ENCODE data around the gene ZNF277. TPM values are rescaled to one million over a fixed set of nuclear protein-coding genes. Genes with fewer than 3 reads are reported as not detected.

Gene ZNF277
- total RNA-seq, 4 donors from 2014 or later: 14.4 to 44.9 (median 21.4) TPM

DNA sequence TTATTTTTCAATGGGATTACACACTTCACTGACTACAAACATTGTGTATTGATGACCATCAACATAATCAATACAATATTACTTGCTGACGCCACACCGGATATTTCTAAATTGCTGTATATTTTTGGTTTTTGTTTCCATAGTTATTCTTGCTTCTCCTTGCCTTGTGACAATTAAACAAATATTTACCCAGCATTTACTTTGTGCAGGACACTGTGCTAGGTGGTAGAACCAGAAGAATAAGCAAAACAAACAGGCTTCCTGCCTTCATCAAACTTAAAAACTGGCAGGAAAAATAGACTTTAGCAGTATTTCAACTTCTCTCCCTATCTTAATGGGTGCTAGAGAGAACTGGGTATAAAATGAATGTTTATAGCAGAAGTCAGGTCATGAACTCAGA, 50.6 kb downstream of the ZNF277 start:
- Histone ChIP-seq H3K4me3 (no peak overlapping the region), H3K36me3 (no peaks in the 10 kb centered on the region), H3K9me3 (no peaks in the 10 kb centered on the region), H3K27me3 (no peaks in the 10 kb centered on the region), H3K27ac (no peak overlapping the region), H3K4me1 (no peaks in the 10 kb centered on the region)
- TF ChIP-seq POLR2A (IDR thresholded peaks at IDR 0.05): no peak
- TF ChIP-seq, protein P1, sequence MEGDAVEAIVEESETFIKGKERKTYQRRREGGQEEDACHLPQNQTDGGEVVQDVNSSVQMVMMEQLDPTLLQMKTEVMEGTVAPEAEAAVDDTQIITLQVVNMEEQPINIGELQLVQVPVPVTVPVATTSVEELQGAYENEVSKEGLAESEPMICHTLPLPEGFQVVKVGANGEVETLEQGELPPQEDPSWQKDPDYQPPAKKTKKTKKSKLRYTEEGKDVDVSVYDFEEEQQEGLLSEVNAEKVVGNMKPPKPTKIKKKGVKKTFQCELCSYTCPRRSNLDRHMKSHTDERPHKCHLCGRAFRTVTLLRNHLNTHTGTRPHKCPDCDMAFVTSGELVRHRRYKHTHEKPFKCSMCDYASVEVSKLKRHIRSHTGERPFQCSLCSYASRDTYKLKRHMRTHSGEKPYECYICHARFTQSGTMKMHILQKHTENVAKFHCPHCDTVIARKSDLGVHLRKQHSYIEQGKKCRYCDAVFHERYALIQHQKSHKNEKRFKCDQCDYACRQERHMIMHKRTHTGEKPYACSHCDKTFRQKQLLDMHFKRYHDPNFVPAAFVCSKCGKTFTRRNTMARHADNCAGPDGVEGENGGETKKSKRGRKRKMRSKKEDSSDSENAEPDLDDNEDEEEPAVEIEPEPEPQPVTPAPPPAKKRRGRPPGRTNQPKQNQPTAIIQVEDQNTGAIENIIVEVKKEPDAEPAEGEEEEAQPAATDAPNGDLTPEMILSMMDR (IDR thresholded peaks at IDR 0.05): no peak
- intact Hi-C loops (cut with DNase I; ENCODE audit: low total_unique reads): no loop called here
- DNase-seq: no peak

GRCh38 chr7:112260911-112261310, 54.4 kb downstream of the ZNF277 start:
- Histone ChIP-seq H3K4me3 (no peak overlapping the region), H3K9me3 (no peaks in the 10 kb centered on the region), H3K27me3 (no peaks in the 10 kb centered on the region), H3K36me3 (no peaks in the 10 kb centered on the region), H3K27ac (no peak overlapping the region), H3K4me1 (no peaks in the 10 kb centered on the region)
- DNase-seq: no peak
- intact Hi-C loops (cut with DNase I; ENCODE audit: low total_unique reads): no loop called here
- TF ChIP-seq, protein P1 (IDR thresholded peaks at IDR 0.05): no peak
- no peak for TF ChIP-seq POLR2A (IDR thresholded peaks at IDR 0.05)

GRCh38 chr7:112262036-112262435, 55.5 kb downstream of the ZNF277 start:
- TF ChIP-seq, protein P1 (IDR thresholded peaks at IDR 0.05): no peak
- TF ChIP-seq POLR2A (IDR thresholded peaks at IDR 0.05): no peak
- no peak for DNase-seq
- H3K9me3 ChIP-seq: no peaks in the 10 kb centered on the region
- no peaks in the 10 kb centered on the region for H3K4me1 ChIP-seq
- no peaks in the 10 kb centered on the region for H3K36me3 ChIP-seq
- no peak overlapping the region for H3K4me3 ChIP-seq
- intact Hi-C loops (cut with DNase I; ENCODE audit: low total_unique reads): no loop called here
- H3K27ac ChIP-seq: no peak overlapping the region
- H3K27me3 ChIP-seq: no peaks in the 10 kb centered on the region

DNA sequence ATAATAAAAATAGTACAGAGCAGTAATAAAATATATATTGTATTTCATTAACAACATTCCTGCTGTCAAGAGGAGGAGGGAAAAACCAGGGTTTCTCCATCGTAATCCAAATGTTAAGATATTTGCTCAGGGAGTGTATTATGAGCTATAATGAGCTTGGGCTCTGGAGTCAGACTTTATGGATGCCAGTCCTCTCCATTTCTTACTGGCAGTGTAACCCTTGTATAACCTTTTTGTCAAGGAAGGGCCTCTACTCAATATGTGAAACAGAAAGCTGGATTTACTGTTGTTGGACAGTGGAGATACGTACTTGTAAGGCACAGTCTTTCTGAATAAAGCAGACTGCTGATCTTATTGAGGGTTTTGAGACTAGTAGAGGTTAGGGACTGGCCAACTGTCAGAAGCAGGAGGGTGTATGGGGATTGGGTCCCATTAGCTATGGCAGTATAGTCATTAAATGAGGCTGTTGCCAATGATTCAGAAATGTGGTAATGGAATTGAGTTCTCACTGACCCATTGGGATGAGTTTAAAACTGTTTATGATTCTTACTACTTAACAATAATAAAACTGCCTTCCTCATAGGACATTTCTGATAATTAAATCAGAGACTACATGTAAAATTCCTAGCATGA, 56.5 kb downstream of the ZNF277 start:
- no peaks in the 10 kb centered on the region for H3K27me3 ChIP-seq
- H3K36me3 ChIP-seq: no peaks in the 10 kb centered on the region
- intact Hi-C loops (cut with DNase I; ENCODE audit: low total_unique reads): no loop called here
- no peak overlapping the region for H3K4me3 ChIP-seq
- no peak for DNase-seq
- H3K27ac ChIP-seq: peak overlapping the region in 1 of 2 donors; percentile 32
- TF ChIP-seq, protein P1 (IDR thresholded peaks at IDR 0.05): no peak
- TF ChIP-seq POLR2A (IDR thresholded peaks at IDR 0.05): no peak
- no peaks in the 10 kb centered on the region for H3K9me3 ChIP-seq
- no peaks in the 10 kb centered on the region for H3K4me1 ChIP-seq

GRCh38 chr7:112263519-112263918, 57.0 kb downstream of the ZNF277 start:
- Histone ChIP-seq H3K36me3 (no peaks in the 10 kb centered on the region), H3K4me1 (no peaks in the 10 kb centered on the region), H3K27ac (no peak overlapping the region), H3K9me3 (no peaks in the 10 kb centered on the region), H3K27me3 (no peaks in the 10 kb centered on the region), H3K4me3 (no peak overlapping the region)
- intact Hi-C loops (cut with DNase I; ENCODE audit: low total_unique reads): no loop called here
- TF ChIP-seq, protein P1 (IDR thresholded peaks at IDR 0.05): no peak
- no peak for TF ChIP-seq POLR2A (IDR thresholded peaks at IDR 0.05)
- DNase-seq: no peak
